ENCODE measurements around the gene HIRIP3. TPM values are rescaled to one million over a fixed set of nuclear protein-coding genes. Genes with fewer than 3 reads are reported as not detected.

Gene HIRIP3
- total and polyA plus RNA-seq, 2 of the 4 experiments (the other 2 are of a cell fraction): 5.0 to 10.5 TPM

GRCh38 chr16:30004424-30004776, 9.0 kb upstream of the HIRIP3 start:
- H4K20me1 ChIP-seq (ENCODE audit: insufficient read depth, low read length): no peaks in the 10 kb centered on the region; the same call in 1 of the 2 replicates
- no peak overlapping the region for H2AK5ac ChIP-seq (ENCODE audit: low read depth, low read length)
- H2BK5ac ChIP-seq (ENCODE audit: low read depth, low read length, poor library complexity, severe bottlenecking): no peak overlapping the region
- no peak overlapping the region for H2BK120ac ChIP-seq (ENCODE audit: low read depth, low read length)
- no peak overlapping the region for H3K14ac ChIP-seq (replicated peaks; ENCODE audit: low read depth, low read length)
- no peak overlapping the region for H3K27ac ChIP-seq (ENCODE audit: insufficient read depth, low read length)
- H3K4me3 ChIP-seq (ENCODE audit: insufficient read depth, low read depth, low read length): no peak overlapping the region
- BruUV-seq (replicated peaks): no TSS peak
- no peak overlapping the region for H3K18ac ChIP-seq (ENCODE audit: low read depth, low read length)
- H2AK9ac ChIP-seq (replicated peaks; ENCODE audit: low read depth, low read length, poor library complexity): no peak overlapping the region
- no peak overlapping the region for H2BK20ac ChIP-seq (ENCODE audit: low read depth, low read length)
- in situ Hi-C loops (cut with MboI; ENCODE audit: low sequenced_read_pairs): no loop called here
- no peak overlapping the region for H4K91ac ChIP-seq (ENCODE audit: insufficient read depth, low read depth, low read length)
- no peak for DNase-seq
- intact Hi-C loops (cut with micrococcal nuclease): no loop called here
- 0 out of 2 replicates have a peak, but pooled peaks cover 2% of the 10 kb centered on the region for H3K9me1 ChIP-seq (ENCODE audit: insufficient read depth, low read length)
- H4K8ac ChIP-seq (ENCODE audit: low read depth in 2 of 2, low read length in 2 of 2): no peak overlapping the region
- H3K36me3 ChIP-seq (ENCODE audit: control insufficient read depth, insufficient read depth, low read length): peaks cover 17% of the 10 kb centered on the region
- POLR2A ChIA-PET (ENCODE audit: unreplicated experiment): interaction anchor here (0.6 kb wide), 1 partner anchor 14 kb away, joined by 5 read pairs; no protein-coding TSS in a partner anchor
- dilution Hi-C loops (cut with HindIII; ENCODE audit: low sequenced_read_pairs, unreplicated experiment): no loop called here
- no peaks in the 10 kb centered on the region for H3K4me1 ChIP-seq (ENCODE audit: control insufficient read depth, insufficient read depth, low read length)
- no peaks in the 10 kb centered on the region for H3K9me3 ChIP-seq (ENCODE audit: control insufficient read depth, insufficient read depth, low read length)
- no peak overlapping the region for H2BK15ac ChIP-seq (ENCODE audit: low read depth, low read length)
- no peak overlapping the region for H4K5ac ChIP-seq (ENCODE audit: low read depth, low read length)
- H3K27me3 ChIP-seq (ENCODE audit: control insufficient read depth, insufficient read depth, low read length): peaks cover 4% of the 10 kb centered on the region; the same call in 1 of the 2 replicates
- peaks cover 5 to 11% of the 10 kb centered on the region in 2 experiments; a peak in 3 of 4 replicates for H3K79me1 ChIP-seq (ENCODE audit: low read depth in 1 of 2, low read length in 2 of 2)
- CTCF ChIA-PET: no interaction called here
- H3K4me2 ChIP-seq (ENCODE audit: low read depth, low read length): no peak overlapping the region
- no peak overlapping the region for H3K9ac ChIP-seq (ENCODE audit: low read depth, low read length)
- no peak for TF ChIP-seq CHD1 (IDR thresholded peaks at IDR 0.05; ENCODE audit: low read depth, low read length)
- H3K56ac ChIP-seq (ENCODE audit: extremely low read depth, insufficient read depth, low read length): no peak overlapping the region
- H3K4ac ChIP-seq (ENCODE audit: low read depth, low read length): no peak overlapping the region
- 89% methylated on average over 13 of the region's 19 CpGs; no CpG with 5 or more reads in 1 of the 2 experiments for WGBS, 2 experiments (ENCODE audit: extremely low coverage in 2 of 2, insufficient read length in 1 of 2)
- ATAC-seq (ENCODE audit: low read depth): no peak
- no peak overlapping the region for H3K23ac ChIP-seq (ENCODE audit: low read depth, low read length)
- H2AFZ ChIP-seq (replicated peaks; ENCODE audit: low read length, poor library complexity): no peak overlapping the region
